H1 (cell line): ENCODE data around the gene RADX. TPM values are rescaled to one million over a fixed set of nuclear protein-coding genes. Genes with fewer than 3 reads are reported as not detected.

Experiments
- ASH2L ChIP-seq: fragments of 200-600, 300-600 bp; sonication (generic); IDR thresholded peaks from one replicate; pipeline ENCODE4 v1.7.1; 2017; ENCODE audit warnings: low read length
- ATF2 ChIP-seq: IDR thresholded peaks from 2 replicates; pipeline ENCODE4 v1.6.1; 2012; ENCODE audit warnings: low read length, inconsistent platforms
- BACH1 ChIP-seq: IDR thresholded peaks from 2 replicates; pipeline ENCODE4 v1.6.1; 2012; ENCODE audit warnings: low read length, improper control_type of control experiment
- BRCA1 ChIP-seq: IDR thresholded peaks from 2 replicates; pipeline ENCODE4 v1.6.1; 2012; ENCODE audit warnings: low read depth, low read length, improper control_type of control experiment
- CBX8 ChIP-seq: fragments of 300-800, 300-1000 bp; sonication (generic); IDR thresholded peaks from 2 replicates; pipeline ENCODE4 v1.7.1; 2016; ENCODE audit warnings: low read depth, low read length, borderline replicate concordance
- GTF2F1 ChIP-seq: IDR thresholded peaks from 2 replicates; pipeline ENCODE4 v1.6.1; 2012; ENCODE audit warnings: low read depth, low read length, improper control_type of control experiment, borderline replicate concordance
- HDAC6 ChIP-seq: IDR thresholded peaks from one replicate; pipeline ENCODE4 v1.7.1; 2012; ENCODE audit warnings: low read depth, mild to moderate bottlenecking, inconsistent platforms, low read length, moderate library complexity
- NANOG ChIP-seq: IDR thresholded peaks from 2 replicates; pipeline ENCODE4 v1.6.1; 2011; ENCODE audit warnings: low read length, low read depth, mild to moderate bottlenecking, inconsistent platforms; ENCODE audit not compliant: insufficient read depth, poor library complexity, severe bottlenecking
- PHF8 ChIP-seq: fragments of 200-600 bp; sonication (generic); conservative IDR thresholded peaks from 2 replicates; pipeline ENCODE4 v1.7.1; 2012; ENCODE audit warnings: low read depth, mild to moderate bottlenecking, inconsistent platforms, low read length, moderate library complexity
- POLR2AphosphoS5 ChIP-seq: IDR thresholded peaks from 2 replicates; pipeline ENCODE4 v1.6.1; 2011; ENCODE audit warnings: low read depth, low read length
- POU5F1 ChIP-seq: IDR thresholded peaks from 2 replicates; pipeline ENCODE4 v1.6.1; 2011; ENCODE audit warnings: low read depth, mild to moderate bottlenecking, low read length, moderate library complexity
- RFX5 ChIP-seq: IDR thresholded peaks from 2 replicates; pipeline ENCODE4 v1.6.1; 2011; ENCODE audit warnings: low read depth, low read length, improper control_type of control experiment, borderline replicate concordance
- SAP30 ChIP-seq: fragments of 300-600 bp; sonication (generic); IDR thresholded peaks from 2 replicates; pipeline ENCODE4 v1.7.1; 2012; ENCODE audit warnings: low read length, moderate library complexity, mild to moderate bottlenecking, inconsistent platforms; ENCODE audit not compliant: insufficient read depth, insufficient replicate concordance
- SP2 ChIP-seq: IDR thresholded peaks from 2 replicates; pipeline ENCODE4 v1.6.1; 2012; ENCODE audit warnings: mild to moderate bottlenecking, low read length, inconsistent platforms
- SP4 ChIP-seq: IDR thresholded peaks from 2 replicates; pipeline ENCODE4 v1.6.1; 2012; ENCODE audit warnings: low read length, inconsistent platforms
- TAF1 ChIP-seq: IDR thresholded peaks from 2 replicates; pipeline ENCODE4 v1.6.1; 2011; ENCODE audit warnings: mild to moderate bottlenecking, low read depth, low read length
- TBP ChIP-seq: IDR thresholded peaks from 2 replicates; pipeline ENCODE4 v1.6.1; 2011; ENCODE audit warnings: low read depth, low read length, improper control_type of control experiment
- USF2 ChIP-seq: IDR thresholded peaks from 2 replicates; pipeline ENCODE4 v1.6.1; 2011; ENCODE audit warnings: low read length, improper control_type of control experiment
- polyA plus RNA-seq, 7 experiments: library from polyadenylated mRNA; depleted of rRNA in 3 of 7; stranded (reverse) in 5 of 7; unstranded in 2 of 7; fragments of >200 nt in 5 of 7; fragments of 200-250 nt in 2 of 7; gene quantifications; 1 replicate in 5 of 7; 2 replicates in 1 of 7; 4 replicates in 1 of 7; pipeline versions ENCODE4 v1.2.1 to v1.2.3, GENCODE V29; 2011 to 2013; ENCODE audit warnings: missing spikeins in 2 of 7, mixed read lengths in 2 of 7
- total RNA-seq: library from RNA; stranded (reverse); fragmentation: NEBNext Ultra II Directional; extraction: Animal tissue kit (Norgen Biotek cat#: 25700); gene quantifications from 2 replicates; pipeline ENCODE4 v1.2.1, GENCODE V29; 2021
- TF ChIP-seq, protein P1 (sequence below): IDR thresholded peaks from 2 replicates; pipeline ENCODE4 v1.6.1; 2012; ENCODE audit warnings: inconsistent platforms

RADX gene
- total and polyA plus RNA-seq, 2 of the 8 experiments (the other 6 are each of a cell fraction or from before 2014, with no cell fraction given): 1.7 to 4.5 TPM

DNA sequence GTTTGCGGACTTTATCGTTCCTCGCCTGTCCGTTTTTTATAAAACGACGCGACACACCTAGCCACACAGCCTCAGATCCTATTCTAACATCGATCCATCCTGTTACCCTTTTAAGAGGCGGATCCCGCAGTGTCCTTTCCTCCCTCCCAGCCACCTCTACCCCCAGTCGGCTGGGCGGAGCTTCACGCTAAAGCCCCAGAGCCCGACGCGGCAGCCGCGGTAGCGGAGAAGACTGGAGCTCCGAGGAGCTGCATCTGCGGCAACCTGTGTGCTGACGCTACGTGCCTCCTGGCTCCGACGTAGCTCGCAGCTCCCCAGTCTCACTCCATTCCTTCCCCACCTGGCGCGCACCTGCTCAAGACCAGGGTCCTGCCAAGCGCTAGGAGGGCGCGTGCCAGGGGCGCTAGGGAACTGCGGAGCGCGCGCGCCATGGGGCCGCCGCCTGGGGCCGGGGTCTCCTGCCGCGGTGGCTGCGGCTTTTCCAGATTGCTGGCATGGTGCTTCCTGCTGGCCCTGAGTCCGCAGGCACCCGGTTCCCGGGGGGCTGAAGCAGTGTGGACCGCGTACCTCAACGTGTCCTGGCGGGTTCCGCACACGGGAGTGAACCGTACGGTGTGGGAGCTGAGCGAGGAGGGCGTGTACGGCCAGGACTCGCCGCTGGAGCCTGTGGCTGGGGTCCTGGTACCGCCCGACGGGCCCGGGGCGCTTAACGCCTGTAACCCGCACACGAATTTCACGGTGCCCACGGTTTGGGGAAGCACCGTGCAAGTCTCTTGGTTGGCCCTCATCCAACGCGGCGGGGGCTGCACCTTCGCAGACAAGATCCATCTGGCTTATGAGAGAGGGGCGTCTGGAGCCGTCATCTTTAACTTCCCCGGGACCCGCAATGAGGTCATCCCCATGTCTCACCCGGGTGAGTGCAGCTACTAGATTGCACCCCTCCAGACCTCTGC lies 115.0 kb downstream of the RADX start, which contains the start of gene RNF128 (continued):
- TF ChIP-seq ATF2 (no peak), TBP (no peak), GTF2F1 (no peak), SP2 (no peak), NANOG (no peak), ASH2L (no peak), CBX8 (no peak), RFX5 (no peak), BRCA1 (no peak), SAP30 (no peak), TAF1 (0 out of 2 replicates have a peak, but pooled peaks have one; percentile 36), POU5F1 (no peak), BACH1 (no peak), USF2 (no peak), POLR2AphosphoS5 (0 out of 2 replicates have a peak, but pooled peaks have one; percentile 27), HDAC6 (no peak), PHF8 (no peak), SP4 (no peak)
- TF ChIP-seq, protein P1, sequence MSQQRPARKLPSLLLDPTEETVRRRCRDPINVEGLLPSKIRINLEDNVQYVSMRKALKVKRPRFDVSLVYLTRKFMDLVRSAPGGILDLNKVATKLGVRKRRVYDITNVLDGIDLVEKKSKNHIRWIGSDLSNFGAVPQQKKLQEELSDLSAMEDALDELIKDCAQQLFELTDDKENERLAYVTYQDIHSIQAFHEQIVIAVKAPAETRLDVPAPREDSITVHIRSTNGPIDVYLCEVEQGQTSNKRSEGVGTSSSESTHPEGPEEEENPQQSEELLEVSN: no peak; the same call in 1 of the 2 replicates
